ENCODE measurements around the gene EZR.

DNA sequence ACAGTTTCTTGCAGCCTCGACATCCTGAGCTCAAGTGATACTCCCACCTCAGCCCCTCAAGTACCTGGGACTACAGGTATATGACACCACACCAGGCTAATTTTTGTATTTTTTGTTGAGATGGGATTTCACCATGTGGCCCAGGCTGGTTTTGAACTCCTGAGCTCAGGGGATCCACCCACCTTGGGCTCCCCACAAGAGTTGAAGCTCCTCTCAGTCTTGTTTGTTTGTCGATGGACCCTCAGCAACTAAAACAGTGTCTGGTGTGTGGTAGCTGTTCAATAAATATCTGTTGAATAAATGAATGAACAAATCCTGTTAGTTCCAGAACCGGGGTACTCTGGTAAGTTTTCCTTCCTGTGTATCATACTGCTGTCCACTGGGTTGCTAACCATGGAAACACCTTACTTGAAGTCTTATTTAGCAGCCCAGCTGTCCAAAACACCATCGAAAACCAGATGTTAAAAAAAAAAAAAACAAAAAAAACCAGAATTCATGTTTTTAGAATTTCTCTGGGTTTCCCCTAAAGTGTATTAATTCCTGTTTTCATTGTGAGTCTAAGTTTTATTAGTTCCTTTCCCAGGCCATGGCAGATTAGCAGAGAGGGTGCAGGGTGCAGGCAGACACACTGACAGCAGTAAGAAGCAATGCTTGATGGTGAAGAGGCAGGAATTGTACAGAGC, 7.8 kb upstream of the EZR start:
- TF ChIP-seq, protein P1, sequence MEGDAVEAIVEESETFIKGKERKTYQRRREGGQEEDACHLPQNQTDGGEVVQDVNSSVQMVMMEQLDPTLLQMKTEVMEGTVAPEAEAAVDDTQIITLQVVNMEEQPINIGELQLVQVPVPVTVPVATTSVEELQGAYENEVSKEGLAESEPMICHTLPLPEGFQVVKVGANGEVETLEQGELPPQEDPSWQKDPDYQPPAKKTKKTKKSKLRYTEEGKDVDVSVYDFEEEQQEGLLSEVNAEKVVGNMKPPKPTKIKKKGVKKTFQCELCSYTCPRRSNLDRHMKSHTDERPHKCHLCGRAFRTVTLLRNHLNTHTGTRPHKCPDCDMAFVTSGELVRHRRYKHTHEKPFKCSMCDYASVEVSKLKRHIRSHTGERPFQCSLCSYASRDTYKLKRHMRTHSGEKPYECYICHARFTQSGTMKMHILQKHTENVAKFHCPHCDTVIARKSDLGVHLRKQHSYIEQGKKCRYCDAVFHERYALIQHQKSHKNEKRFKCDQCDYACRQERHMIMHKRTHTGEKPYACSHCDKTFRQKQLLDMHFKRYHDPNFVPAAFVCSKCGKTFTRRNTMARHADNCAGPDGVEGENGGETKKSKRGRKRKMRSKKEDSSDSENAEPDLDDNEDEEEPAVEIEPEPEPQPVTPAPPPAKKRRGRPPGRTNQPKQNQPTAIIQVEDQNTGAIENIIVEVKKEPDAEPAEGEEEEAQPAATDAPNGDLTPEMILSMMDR (conservative IDR thresholded peaks at IDR 0.05; ENCODE audit: low read length): no peak
- no peak for TF ChIP-seq EZH2phosphoT487 (IDR thresholded peaks at IDR 0.05; ENCODE audit: borderline replicate concordance, low read depth, low read length)

Measured in OCI-LY7 (cell line).